ENCODE measurements around the gene XAGE1A.
"Not testable (repeated sequence)": the region's sequence is repeated elsewhere in the genome, so short reads cannot be mapped to it uniquely, and the experiment has no call there.

The XAGE1A gene

GRCh38 chrX:52495545-52496418 is at the start of gene XAGE1A:
XAGE1A (plus strand) TSS chrX:52495808; CDS start chrX:52497362, 1,554 bp downstream.
- DNase-seq (ENCODE audit: low read depth in 2 of 2) = not testable (repeated sequence)

GRCh38 chrX:52452031-52452430 is 43.6 kb upstream of the XAGE1A start:
- DNase-seq (ENCODE audit: low read depth in 2 of 2) = not testable (repeated sequence)

DNA sequence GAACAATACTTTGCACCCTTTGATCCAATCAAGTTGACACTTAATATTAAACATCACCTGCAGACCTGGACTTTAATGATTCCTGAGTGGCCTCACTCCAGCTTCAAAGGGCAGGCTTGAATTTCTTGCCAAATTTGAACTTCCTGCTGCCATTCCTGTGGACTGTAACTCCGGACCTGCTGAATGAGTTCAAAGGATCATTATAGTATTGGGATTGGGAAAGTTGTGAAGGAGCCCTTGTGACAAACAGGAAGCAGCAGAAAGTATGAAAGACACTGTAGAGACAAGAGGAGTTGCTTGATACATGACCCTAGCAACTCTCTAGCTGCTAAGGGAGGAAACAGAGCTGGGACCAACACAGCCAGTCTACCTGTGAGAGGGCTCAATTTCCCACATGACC is 24.3 kb upstream of the XAGE1A start:
- not testable (repeated sequence) for DNase-seq (ENCODE audit: low read depth in 2 of 2)

GRCh38 chrX:52496419-52496772 is 788 bp downstream of the XAGE1A start:
- DNase-seq (ENCODE audit: low read depth in 2 of 2) = not testable (repeated sequence)

DNA sequence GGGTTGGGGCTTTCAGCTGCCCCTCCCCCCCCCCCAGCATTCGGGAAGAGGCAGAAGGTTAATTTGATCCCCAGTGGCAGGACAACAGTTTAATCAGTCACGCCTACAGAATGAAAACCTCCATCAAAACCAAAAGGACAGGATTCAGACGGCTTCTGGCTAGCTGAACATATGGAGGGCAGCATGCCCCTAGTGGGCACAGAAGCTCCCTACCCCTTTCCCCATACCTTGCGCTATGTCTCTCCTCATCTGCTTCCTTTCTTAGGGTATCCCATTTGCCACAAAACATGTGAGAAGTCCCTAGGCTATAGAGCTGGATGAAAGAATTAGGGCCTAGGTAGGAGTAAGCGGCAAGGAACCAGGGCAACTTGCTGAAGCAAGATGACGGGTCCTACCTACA is 5.8 kb downstream of the XAGE1A start:
- not testable (repeated sequence) for DNase-seq (ENCODE audit: low read depth in 2 of 2)

DNA sequence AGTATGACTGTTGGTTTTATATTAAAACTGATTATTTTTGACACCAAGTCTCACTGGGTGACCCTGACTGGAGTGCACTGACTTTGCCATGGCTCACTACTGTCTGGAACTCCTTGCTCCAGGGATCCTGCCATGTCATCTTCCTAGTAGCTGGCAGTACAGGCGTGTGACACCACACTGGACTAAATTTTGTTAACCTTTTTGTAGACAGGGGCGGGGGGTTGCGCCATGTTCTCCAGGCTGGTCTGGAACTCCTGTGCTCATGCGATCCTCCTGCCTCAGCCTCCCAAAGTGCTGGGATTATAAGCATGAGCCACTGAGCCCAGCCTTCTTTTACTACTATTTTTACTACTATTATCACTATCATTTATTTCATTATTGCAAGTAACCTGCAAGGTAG is 8.9 kb downstream of the XAGE1A start:
- no peak for DNase-seq (ENCODE audit: low read depth in 2 of 2)

- DNase-seq (ENCODE audit: low read depth in 2 of 2) = no peak
Observed at GRCh38 chrX:52507331-52507730, 11.7 kb downstream of the XAGE1A start.

DNA sequence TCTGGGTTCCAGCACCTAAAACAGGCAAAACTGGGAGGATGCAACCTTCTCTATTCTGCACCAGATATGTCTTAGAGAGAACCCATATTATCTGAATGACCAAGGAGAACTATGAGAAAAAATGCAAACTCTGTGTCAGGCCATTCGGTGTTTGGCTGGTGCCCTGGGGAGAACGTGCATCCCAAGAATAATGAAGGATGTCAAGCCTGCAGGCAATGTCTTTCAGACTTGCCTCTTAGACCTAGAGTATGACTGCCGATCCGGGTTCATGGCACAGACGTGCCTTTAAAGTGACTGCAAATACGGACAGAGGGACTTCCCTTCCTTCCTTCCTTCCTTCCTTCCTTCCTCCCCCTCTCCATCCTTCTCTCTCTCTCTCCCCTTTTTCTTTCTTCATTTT is 14.3 kb downstream of the XAGE1A start:
- DNase-seq (ENCODE audit: low read depth in 2 of 2) = no peak

DNA sequence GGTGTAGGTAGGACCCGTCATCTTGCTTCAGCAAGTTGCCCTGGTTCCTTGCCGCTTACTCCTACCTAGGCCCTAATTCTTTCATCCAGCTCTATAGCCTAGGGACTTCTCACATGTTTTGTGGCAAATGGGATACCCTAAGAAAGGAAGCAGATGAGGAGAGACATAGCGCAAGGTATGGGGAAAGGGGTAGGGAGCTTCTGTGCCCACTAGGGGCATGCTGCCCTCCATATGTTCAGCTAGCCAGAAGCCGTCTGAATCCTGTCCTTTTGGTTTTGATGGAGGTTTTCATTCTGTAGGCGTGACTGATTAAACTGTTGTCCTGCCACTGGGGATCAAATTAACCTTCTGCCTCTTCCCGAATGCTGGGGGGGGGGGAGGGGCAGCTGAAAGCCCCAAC is 15.5 kb downstream of the XAGE1A start:
- not testable (repeated sequence) for DNase-seq (ENCODE audit: low read depth in 2 of 2)

DNA sequence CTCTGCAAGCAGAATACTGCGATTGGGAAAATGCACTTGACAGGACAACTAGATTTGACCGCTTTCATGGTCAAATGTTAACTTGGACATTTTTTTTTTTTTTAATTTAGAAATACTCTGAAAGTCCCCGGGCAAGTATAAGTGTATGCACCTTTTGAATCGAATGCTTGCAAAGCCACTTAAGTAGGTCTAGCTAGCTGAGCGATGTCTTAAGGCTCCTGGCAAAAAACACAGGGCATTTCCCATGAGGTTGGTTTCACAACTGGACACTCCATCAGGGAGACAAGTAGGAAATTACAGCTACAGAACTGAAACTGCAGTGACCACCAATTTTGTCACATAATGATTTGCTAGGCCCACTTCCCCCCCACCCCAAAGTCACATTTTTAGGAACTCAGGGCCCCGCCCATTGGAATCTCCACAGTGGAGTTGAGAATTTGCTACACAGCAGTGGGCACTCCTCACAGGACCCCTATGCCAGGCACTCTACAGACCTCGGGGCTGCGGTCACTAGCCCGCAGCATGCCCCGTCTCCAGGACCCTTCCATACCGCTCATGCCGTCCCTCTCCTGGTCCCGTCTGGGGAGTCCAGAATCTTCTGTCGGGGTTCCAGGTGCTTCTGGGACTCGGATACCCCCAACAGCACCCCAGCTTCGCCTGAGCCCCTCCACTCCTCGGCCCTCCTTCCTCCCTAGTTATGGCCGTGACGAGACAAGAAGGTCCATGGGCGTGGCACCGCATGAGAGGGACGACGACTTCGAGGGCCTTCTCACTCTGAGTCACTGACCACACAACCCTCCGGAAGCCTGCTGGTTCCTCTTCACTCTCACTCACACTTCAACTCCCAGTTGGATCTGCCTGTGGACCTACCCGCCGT is 20.7 kb downstream of the XAGE1A start:
- not testable (repeated sequence) for DNase-seq (ENCODE audit: low read depth in 2 of 2)

- DNase-seq (ENCODE audit: low read depth in 2 of 2) = not testable (repeated sequence)
Observed at GRCh38 chrX:52516987-52517325, 21.3 kb downstream of the XAGE1A start, which contains the start of gene XAGE1B. XAGE1B (minus strand) TSS chrX:52517063; CDS start chrX:52515527, 1,536 bp downstream.

DNA sequence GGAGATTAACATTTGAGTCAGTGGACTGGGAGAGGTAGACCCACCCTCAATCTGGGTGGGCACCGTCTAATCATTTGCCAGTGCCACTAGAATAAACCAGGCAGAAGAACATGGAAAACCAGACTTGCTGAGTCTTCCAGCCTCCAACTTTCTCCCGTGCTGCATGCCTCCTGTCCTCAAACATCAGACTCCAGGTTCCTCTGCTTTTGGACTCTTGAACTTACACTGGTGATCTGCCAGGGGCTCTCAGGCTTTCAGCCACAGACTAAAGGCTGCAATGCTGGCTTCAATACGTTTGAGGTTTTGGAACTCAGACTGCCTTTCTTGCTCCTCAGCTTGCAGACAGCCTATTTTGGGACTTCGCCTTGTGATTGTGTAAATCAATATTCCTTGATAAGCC is 45.4 kb downstream of the XAGE1A start:
- not testable (repeated sequence) for DNase-seq (ENCODE audit: low read depth in 2 of 2)

- no peak for DNase-seq (ENCODE audit: low read depth in 2 of 2)
Observed at GRCh38 chrX:52542311-52542710, 46.7 kb downstream of the XAGE1A start.

- no peak for DNase-seq (ENCODE audit: low read depth in 2 of 2)
Observed at GRCh38 chrX:52544147-52544840, 48.7 kb downstream of the XAGE1A start.

DNA sequence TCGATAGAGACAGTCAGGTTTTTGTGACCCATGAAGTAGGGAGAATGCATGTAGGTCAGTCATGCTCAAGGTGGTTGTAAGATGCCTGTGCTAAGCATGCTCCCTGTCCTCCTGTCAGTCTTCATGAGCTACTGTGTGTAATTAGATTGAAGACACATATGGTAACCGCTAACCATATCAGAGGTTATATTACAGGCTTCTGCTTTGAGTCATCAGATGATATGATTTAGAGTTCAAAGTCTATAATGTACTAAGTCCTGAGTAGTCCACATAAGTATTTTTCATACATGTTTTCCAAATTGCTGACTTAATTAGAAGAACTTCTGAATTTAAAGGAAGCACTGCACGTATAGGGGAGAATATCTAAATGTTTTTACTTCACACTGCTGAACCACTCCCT is 53.2 kb downstream of the XAGE1A start:
- not testable (repeated sequence) for DNase-seq (ENCODE audit: low read depth in 2 of 2)
